HG03103 (cell line): ENCODE data around the gene TAX1BP1.

Experiments
- ATAC-seq: cut with Tn5 transposase; IDR thresholded peaks from one replicate; pipeline ENCODE4 v1.9.1; 2021; ENCODE audit warnings: low read depth; ENCODE audit not compliant: unreplicated experiment

TAX1BP1 gene

DNA sequence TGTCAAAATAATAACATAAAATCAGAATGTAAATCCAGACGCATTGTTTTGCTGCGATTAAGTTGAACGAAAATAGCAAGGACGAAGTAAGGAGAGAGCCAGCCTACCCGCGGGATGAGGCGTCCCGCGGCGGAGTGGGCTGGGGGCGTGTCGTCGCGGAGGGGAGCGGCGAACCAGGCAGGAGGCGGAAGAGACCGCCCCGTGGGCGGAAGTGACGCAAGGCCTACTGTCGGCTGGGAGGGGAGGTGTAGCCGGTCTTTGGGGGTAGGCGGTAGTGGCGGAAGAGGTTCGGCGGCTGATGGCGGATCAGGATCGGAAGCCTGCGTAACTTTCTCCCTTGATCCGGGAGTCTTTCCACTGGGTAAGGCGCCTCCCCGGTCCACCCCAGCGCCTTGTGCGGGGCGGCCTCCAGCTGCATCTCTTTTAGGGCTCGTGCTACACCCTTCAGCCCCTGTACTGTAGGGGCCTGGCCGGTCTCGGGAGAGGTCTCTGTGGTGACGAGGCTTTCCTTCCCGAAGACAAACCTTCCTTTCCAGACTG lies at the start of gene TAX1BP1:
Gene TAX1BP1 (plus strand): TSS at position 254 of the 540 bp plus-strand sequence. CDS start 8,363 bp downstream, outside the sequence.
- peak; percentile 91 for ATAC-seq

DNA sequence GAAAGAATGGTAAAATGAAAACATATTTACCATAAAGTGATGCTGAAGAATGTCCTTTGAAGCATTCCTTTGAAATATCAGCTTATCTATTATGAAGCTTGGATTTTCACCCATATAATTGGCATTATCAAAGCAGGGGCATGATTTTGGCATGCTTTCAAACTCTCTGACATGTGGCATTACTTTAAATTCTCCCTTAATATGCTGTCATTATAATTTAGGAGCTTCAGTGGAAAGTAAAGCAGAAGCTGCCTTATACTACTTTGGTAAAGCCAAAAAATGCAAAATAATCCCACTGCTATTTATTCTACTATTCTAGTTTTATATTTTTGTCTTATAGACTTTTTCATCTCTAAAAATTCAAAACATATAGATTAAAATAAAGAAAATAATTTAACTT lies 49.3 kb upstream of the TAX1BP1 start:
- no peak for ATAC-seq

DNA sequence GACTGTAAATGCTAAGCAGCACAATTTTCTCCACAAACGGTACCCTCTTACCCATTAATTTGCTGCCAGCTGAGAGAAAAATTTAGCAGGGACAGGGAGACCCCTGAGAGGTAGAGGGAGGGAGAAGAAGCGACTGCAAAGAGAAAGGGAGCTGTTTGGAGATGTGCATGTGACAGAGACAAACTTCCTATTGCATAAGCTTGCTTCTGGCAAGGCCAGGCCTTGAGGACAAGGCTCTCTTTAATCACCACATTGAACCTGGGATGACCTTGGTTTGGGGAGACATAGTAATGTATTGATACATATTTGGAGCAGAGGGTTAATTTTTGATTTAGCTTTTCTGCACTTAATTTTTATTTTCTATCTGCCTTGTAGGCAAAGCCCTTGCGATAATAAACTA lies 46.2 kb upstream of the TAX1BP1 start:
- no peak for ATAC-seq

DNA sequence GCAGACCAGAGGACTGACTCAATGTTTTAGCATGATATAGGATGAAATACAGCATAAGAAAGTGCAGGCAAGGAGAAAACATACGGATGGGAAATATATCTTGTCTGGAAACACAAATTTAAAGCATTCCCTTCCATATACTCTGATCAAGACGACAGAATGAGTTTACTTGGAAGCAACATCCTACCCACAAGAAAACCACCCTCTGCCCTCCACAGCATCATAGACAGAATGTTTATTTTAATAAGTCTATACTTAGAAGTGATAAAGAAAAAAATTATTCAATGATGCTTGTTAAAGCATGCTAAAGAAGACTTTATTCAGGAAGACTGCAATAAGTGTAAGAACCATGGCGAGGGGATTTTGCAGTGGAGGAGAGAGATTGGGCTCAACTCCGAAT lies 44.9 kb upstream of the TAX1BP1 start:
- no peak for ATAC-seq

DNA sequence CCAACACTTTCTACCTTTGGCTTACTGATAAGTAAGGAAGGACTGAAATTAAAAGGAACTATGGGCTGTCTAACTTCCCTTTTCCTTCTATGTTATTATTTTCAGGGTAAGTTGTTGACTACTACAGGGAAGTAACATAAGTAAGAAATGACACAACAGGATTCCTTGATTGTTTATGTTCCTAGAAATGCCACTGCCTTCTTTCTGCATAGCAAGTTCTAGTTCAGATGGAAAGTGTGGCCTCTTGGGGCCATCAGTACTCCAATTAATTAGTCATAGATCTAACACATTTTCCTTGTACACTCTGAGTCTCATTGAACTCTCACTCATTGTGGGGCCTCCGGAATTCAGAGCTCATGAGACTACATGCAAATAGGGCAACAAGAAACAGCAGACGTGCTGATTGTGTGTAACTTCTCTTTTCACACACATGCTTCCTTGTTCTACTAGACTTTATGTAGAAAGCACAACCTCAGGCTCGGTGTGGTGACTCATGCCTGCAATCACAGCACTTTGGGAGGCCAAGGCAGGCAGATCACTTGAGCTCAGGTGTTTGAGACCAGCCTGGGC lies 42.0 kb upstream of the TAX1BP1 start:
- peak; percentile 90 for ATAC-seq

DNA sequence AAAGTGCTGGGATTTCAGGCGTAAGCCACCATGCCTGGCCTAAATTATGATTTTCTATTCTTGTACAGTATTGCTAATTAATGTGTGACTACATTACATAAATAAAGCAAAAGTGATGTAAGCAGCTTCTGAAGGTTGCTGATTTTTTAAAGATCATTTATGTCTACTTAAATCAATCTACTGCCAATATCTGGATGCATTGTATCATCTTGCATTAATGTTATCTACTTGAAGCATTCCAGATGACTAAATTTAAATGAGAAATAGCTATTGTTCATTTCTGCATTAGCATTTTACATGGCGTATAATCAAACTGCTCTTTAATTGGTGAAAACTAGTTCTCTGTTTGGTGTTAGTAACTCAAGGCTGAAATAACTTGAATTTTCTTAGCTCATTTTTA lies 40.2 kb upstream of the TAX1BP1 start:
- ATAC-seq = no peak

DNA sequence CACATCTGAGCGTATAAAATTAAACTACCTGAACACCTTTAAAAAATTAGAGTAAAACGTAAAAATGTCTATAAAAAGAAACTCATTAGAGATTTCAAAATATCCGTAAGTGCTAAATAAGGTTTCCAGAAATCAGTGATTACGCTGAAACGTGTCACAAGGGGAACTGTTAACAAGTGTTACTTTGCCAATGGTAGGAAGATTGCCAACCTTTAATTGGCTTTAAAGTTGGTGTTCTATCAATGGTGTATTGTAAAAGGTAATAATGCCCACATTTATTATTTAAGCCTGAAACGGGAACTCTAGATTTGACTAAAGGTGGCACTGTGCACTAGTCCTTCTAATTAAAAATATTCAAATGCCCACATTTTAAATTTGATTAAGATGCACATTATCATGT lies 39.5 kb upstream of the TAX1BP1 start:
- no peak for ATAC-seq

DNA sequence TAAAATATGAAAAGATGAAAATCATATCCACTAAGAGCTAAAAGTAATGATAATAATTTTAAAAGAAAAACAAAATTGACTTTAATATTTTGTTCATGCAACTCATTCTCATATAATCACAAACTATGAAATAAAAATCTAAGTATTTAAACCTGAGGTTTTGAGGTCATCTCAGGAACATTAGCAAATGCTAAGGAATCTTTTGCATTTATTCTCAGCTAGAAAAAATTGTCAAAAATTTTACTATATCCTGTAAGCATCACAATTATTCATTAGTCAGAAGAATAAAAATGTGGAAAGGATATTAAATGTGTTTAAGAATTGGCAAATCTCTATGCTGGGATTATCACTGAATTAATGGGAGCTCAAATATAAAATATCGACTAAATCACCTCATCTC lies 36.8 kb upstream of the TAX1BP1 start:
- ATAC-seq = no peak

DNA sequence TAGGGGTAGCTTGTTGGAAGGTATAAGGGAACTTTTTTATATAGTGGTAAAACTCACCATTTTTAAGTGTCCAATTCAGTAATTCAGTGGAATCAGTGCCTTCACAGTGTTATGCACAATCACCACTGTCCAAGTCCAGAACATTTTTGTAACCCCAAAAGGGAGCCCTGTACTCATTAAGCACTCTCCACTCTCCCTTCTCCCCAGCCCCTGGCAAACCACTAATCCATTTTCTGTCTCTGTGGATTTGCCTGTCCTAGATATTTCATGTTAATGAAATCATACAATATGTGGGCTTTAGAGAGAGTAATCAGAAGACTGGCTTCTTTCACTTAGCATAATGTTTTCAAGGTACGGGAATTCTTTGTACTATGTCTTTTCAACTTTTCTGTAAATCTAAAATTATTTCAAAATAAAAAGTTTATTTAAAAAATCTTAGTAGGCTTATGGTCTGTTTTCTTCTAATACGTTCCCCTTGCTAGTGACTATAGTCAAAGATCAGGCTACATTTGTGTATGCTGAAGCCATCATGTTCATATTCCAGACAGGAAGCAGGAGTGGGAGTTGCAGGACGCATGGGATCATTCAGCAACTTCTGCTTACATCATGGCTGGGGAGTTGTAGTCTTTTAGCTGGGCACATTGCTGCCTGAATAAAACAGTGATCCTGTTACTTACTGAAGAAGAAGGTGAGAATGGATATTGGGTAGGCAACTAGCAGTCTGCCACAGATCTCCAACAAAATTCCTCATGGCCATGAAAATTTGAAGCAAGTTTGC lies 35.4 kb upstream of the TAX1BP1 start:
- no peak for ATAC-seq

DNA sequence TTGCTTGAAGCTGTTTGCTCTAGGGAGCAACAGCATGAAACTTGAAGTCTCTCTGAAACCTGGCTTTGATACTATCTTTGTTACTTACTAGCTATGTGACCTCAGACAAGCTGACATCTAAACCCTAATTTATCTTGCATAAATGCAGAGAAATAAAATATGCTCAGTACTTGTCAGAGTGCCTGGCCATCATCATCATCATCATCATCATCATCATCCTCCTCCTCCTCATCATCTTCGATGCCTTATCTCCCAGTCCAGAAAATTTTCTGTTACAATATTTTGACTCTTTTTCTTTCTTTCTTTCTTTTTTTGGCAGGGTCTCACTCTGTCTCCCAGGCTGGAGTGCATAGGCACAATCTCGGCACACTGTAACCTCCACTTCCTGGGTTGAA lies 34.8 kb upstream of the TAX1BP1 start:
- ATAC-seq = no peak

DNA sequence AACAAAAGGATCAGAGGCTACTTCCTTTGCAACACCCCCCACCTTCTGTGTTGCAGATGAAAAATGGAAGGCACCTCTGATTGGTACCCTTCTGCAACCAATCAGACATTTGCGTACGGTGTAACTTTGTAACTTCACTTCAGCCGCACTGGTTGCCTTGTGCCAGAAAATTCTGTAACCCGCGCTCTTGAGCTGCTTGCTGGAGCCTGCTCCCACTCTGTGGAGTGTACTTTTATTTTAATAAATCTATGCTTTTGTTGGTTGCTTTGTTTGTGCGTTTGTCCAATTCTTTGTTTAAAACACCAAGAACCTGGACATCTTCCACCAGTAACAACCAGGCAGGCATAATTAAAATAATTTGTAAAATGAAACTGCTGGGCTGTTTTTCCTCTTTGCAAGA lies 31.5 kb upstream of the TAX1BP1 start:
- ATAC-seq = no peak

DNA sequence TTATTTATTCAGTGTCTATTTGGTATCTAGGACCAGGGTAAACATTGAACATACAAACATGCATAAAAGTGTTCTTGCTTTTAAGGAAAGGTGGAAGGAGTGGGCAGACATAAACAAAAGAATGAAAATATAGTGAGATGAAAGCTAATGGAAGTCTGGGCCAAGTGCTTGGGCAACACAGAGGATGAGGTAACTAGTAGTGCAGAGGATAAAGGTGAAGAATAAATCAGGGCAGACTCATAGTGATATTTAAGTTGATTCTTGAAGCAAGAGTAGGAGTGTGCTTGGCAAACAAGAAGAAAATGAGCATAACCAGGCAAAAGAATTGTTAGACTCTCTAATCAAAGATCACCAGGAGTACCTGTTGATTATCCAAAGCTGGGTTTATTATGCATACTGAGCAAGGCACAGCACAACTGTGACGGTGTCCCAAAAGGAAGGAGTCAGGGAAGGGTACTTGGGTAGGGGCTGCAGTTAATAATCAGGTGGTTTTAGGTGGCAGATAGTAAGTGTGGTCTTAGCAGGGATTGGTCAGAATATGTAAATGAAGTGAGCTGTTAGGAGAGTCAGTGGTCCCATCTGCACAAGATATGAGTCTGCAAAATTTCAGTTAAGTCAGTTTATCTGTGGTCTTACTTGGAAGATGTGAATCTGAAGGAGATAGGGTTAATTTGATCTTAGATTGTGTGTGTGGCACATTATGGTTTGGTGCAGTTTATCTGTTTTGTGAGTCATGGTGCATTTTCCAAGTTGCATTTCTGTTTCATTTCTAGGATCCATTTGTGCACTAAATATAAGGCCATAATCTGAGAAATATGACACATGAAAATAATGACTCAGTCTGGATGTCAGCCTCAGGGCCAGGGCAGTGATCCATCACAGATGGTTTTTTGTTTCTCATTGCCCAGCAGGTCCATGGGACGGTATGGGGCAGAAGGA lies 30.6 kb upstream of the TAX1BP1 start:
- no peak for ATAC-seq

DNA sequence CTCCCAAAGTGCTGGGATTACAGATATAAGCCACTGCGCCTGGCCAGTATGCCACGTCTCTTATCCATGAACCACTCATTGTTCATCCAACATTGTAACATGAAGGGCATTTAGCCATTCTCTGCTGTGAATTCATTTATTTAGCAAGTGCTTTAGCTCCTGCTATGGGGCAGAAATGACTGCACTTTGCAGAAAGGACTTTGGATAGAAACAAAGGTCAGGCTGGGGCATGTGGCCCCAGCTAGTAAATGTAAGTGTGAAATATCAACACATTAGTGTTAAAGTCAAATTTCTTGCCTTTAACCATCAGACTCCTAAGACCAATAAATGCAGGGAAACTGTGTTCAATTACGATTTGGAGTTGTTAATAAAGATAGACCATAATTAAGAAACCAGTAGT lies 27.7 kb upstream of the TAX1BP1 start:
- no peak for ATAC-seq

DNA sequence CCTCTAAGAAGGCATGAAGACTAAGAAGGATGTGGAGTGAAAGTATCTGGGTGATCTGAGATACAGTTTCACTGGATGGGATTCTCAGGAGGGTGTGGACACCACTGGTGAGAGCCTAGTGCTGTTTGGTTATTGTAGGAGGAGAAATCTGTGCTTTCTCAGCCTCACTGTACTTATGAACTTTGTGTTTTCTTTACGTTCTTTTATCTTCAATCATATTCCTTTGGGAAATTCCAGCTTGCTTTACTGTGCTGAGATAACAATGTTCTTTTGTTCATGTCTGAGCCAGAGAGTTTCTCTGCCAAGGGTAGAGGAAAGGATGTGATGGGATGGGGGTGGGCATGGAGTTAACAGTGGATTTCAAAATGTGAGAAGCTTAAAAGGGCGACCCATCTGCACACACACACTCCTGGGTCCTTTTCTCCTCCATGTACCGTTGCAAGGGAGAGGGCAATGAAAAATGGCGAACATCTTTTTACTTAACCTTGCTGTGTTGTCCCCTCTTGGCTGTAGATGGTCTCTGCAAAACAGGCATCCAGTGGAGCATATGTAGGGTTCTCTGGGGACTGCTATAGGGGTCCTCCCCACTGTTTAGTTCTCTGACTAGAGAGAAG lies 25.0 kb upstream of the TAX1BP1 start:
- no peak for ATAC-seq

DNA sequence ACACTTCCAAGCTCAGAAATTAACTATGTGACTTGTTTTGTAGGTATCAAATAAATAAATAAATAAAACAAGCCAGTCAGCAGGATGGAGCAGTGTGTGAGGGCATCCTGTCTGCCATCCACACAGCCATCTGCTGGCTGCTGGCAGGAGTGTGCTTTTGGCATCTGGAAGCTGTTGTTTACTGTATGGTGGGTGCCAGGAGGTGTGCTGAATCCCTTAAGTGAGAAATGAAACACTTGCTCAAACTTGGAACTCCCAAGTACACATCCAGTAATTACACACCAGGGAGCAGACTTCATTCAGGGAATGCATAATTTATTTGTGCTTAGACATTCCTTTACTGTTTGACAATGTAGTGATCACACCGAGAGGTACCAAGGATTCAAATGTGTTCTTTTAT lies 16.9 kb upstream of the TAX1BP1 start:
- ATAC-seq = no peak

DNA sequence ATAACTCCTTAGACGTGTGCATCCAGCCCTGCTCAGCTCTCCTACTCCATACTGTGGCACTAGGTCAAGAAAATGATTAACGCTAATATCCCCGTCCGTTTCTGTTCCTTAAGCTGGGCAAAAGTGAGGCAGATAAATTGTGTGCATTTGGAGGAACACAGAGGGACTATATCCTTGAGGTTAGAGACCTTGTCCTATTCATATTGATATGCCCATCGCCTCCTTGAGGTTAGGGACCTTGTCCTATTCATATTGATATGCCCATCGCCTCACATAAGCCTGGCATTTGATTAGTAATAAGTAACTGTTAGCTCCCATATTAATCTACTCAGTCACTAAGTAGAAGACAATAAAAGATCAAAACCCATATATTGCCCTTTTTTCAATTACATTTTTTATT lies 12.9 kb upstream of the TAX1BP1 start:
- ATAC-seq = no peak

DNA sequence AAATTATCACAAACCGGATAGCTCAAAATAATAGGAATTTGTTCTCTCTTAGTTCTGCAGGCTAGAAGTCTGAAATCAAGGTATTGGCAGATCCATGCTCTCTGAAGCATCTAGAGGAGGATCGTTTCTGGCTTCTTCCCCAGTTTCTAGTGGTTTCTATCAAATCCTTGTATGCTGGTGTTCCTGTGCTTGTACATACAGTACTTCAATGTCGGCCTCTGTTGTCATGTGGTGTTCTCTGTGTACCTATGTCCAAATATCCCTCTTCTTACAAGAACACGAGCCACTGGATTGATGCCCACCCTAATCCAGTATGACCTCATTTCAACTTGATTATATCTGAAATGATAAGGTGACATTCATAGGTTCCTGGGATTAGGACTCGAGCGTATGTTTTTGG lies 9.8 kb upstream of the TAX1BP1 start:
- no peak for ATAC-seq

DNA sequence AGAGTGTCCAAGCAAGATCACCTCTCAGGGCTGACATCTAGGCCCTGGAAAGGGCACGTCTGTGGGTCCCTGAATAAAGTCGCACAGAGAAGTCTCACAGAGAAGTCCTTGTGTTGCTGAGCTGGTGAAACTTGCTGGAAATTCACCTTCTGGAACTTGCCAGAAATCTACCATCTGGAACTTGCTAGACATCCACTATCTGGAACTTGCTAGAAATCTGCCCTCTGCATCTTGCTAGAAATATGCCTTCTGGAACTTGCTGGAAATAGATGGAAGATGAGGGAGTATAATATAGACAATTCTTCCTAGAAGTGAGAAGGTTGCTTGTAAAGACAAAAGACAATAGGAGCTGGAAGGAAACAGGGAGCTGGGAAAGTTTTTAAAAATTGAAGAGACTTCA lies 5.4 kb upstream of the TAX1BP1 start:
- no peak for ATAC-seq

DNA sequence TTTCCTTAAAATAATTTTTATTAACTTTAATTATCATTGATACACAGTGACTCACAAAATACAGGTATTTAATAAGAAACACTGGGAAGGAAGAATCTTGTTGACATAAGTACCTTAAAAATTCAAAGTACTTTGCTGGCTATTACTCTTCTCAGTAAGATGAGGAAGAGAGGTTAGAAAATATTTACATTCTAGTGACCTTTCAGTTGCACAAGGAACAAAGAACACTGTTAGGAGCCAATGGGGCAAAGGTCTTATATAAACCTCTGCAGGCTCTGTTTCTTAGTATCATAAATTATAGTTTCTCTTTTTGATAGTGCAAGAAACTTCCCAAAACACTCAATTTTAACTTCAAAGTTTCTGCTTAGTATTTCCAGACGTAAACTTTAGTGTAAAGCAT lies 4.8 kb upstream of the TAX1BP1 start:
- ATAC-seq = no peak

DNA sequence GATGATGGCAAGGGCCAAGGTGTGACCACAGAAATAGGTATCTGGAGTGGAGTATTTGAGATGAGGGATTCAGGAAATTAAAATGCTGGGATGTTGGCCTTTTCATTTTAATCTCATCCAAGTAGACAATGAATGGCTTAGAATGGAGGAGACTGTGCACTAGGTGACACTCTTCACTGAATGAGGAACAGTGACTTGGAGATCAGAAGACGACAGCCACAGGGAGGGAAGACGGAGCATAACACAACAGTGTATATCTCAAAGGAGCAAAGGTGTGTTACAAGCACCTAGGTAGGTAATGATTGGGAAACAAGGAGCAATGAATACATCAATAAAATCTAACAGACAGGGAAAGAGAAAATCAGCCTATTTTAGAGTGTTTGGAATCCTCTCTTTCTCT lies 4.1 kb upstream of the TAX1BP1 start:
- ATAC-seq = no peak

DNA sequence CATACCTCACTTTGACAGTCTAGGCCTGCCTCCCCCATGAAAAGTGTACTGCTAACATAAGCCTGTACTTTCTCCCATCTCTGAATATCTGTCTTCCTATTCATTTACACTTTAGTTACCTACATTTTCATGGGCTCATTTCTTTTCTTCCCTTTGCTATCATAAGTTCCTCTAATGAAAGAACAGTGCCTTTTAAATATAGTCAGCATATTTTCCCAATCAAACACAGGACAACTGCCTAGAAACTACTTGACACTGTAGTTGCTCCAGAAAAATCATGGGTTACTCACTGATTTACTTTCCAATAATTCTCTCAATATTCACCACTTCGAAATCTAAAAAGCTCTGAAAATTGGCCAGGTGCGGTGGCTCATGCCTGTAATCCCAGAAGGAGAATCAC lies 2.8 kb upstream of the TAX1BP1 start:
- no peak for ATAC-seq
